Endothelial cell of coronary artery (primary cell): Measurements from ENCODE around the gene AFF1. TPM values are rescaled to one million over a fixed set of nuclear protein-coding genes. Genes with fewer than 3 reads are reported as not detected.

Source experiments
- total RNA-seq: library from RNA; depleted of rRNA; stranded (reverse); fragments of >200 nt; gene quantifications from 2 replicates; pipeline ENCODE4 v1.2.3, GENCODE V29; 2014

The AFF1 gene
- 12.9 and 23.7 TPM in 2 replicates for total RNA-seq

GRCh38 chr4:86934771-86935565 is at the start of gene AFF1:
Gene AFF1, plus strand, starts transcription at chr4:86935011. Its CDS starts 13,523 bp downstream, at chr4:86948534.

GRCh38 chr4:86891762-86892635 is 42.8 kb upstream of the AFF1 start, which contains the start of gene C4orf36:
Gene C4orf36, minus strand, starts transcription at chr4:86892422. Its CDS starts 902 bp downstream, at chr4:86891520.

Other genes with a start within 250 kb of the AFF1 start
- under 0.01 TPM in 1 of 2 replicates, not detected in the other for gene SLC10A6, start 85.6 kb upstream of the AFF1 start, total RNA-seq
- 0.18 TPM in 1 of 2 replicates, not detected in the other for gene C4orf36, start 42.6 kb upstream of the AFF1 start, total RNA-seq